ENCODE data around the gene PDLIM5.
A peak's percentile ranks its signal among the peaks of the same experiment; 100 is the strongest.

PDLIM5 gene

DNA sequence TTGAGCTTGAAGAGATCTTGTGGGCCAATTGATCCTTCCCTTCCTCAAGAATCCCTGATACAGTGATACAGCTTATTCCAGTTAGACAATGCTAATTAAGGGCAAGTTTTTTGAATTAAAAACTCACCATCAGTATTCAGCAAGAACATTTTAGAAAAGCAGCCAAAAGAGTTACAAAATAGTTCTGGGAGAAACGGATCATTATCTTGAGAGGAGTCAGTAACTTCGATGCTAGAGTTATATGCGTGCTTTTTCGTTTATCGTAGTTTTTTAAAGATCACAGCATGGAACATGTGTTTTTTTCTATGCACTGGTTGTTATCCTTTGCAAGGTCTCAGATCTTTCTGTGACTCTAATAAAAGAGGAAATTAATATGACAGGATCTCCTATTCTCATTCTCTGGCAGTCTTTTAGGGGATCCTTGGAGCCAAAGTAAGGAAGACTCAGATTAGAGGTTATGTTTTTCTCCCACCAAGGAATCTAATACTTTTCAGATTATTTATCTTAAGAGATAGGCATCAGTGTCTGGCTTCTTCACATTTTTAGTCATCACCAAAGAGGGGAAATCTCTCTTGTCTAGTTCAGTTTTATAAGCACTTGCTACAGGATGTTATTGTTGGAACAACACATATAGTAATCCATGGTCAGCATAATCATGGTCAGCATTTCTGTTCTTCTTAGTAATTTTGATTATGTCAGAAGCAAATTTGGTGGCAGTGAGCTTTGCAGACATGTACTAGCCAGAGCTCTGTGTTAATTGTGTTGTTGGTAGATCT lies 109.7 kb downstream of the PDLIM5 start:
- DNase-seq (ENCODE audit: low read depth, low spot score): peak; percentile 50

DNA sequence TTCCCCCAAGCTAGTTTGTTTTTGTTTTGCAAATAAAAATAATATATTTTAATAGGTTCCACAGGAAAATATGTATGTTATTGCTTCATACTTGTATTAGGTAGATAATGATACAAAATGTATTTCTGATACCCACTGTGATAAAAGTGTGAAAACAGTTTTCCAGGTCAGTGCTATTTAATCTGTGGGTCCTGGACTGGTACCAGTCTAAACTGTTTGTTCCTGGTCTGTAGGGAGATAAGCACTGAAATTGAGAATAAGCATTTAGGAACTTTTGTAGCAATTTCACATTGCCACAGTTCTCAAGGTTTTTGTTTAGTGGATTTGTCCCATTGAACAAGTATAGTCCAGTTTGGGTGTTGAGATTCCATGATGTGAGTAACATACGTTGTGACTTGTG lies 110.5 kb downstream of the PDLIM5 start:
- DNase-seq (ENCODE audit: low read depth, low spot score): no peak

DNA sequence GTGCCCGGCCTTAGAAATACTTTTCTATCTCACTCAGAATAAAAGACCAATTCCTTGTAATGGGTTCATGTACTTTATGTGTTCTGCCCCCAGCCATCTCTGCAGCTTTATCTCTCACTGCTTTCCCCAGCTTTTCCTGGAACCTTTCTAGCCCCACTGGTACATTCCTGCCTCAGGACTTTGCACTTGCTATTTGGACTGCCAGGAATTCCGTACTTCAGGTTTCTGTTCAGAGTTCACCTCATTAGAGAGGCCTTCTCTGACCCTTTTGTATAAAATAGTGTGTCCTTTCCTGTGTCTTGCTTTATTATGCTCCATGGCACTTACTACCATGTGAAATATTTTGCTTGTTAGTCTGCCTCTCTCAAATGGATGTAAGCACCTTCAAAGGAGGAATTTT lies 112.5 kb downstream of the PDLIM5 start:
- DNase-seq (ENCODE audit: low read depth, low spot score): no peak

DNA sequence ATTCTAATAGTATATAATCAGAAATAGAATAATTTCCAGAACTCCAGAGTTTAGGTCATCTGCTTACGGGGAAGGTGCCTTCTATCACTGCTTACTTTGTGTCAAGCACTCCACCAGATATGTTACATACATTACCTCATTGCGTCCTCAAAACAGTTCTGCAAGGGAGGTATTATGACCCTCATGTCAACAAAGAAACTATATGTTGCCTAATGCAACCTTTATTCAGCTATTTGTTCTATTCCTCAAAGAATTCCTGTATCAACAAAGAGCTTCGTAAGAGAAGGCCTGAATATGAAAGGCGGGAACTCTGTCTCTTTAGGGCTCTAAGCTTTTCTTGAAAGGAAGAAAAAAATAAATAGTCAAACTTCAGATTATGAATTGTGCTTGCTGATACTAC lies 114.7 kb downstream of the PDLIM5 start:
- DNase-seq (ENCODE audit: low read depth, low spot score): no peak

DNA sequence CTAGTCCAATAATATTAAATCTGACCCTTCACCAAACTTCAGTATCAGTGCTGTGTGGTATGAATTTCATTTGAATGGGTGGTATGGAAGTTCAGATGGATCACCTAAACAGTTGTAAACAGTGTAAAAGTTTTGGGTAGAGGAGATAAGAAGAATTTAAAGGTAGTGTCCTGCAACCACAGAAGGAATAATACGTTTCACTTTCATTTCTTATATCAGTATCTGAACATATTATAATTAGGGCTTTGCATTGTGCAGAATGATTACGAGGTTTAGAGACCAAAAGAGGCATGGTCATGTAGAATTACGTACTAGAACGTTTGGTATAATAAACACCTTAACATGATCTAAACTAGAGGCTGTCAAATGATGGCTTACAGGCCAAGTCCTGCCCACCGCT lies 116.1 kb downstream of the PDLIM5 start:
- no peak for DNase-seq (ENCODE audit: low read depth, low spot score)

DNA sequence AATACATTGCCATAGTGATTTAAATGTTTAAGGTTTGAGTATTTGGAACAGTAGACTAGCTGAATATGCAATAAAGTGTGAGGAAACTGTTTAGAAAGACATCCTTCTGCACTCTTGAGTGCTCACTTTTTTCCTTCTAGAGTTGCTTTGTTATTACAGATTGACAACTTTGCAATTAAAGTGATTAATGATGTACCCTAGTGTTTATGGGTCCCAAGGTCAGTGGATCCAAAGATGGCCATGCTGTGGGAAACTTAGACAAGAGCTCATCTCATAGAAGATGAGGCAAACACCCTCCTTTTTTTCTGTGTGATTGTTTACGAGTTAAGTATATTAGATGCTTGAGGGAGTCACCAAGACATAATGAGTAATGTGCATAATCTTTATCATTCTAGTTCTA lies 118.8 kb downstream of the PDLIM5 start:
- no peak for DNase-seq (ENCODE audit: low read depth, low spot score)

DNA sequence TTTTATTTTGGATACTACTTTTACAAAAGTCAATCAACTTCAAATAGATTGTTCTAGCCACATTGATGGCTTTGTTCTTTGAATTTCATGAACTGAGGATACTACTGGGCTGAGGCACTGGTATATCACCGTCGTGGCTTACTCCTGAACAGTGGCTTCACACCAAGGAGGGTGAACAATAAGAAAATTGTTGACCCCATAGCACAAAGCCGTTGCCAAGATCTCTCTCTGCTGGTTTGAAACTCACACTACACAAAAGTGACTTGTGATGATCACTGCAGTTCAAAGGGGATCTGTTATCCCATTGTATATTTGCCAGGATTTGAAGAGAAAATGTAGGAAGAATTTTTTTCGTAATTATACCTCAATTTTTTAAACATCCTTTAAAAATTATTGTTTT lies 119.6 kb downstream of the PDLIM5 start:
- DNase-seq (ENCODE audit: low read depth, low spot score): no peak

DNA sequence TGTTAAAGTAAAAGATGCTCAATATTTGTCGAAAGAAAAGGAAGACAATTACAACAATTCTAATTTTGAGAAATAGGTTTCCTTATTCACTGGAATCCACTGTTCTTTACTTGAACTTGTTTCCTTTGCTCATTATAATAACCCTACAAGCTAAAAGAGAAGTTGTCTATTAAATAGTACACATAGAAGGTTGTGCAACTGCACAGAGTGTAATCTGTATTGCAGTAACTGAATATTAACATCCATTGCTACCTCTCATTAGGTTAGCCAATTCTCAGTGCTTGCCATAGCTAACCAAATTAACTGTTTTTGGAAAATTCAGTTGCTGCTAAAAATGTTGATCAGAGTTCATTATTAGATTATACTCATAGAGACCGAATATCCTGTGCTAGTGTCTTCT lies 120.0 kb downstream of the PDLIM5 start:
- DNase-seq (ENCODE audit: low read depth, low spot score): no peak

DNA sequence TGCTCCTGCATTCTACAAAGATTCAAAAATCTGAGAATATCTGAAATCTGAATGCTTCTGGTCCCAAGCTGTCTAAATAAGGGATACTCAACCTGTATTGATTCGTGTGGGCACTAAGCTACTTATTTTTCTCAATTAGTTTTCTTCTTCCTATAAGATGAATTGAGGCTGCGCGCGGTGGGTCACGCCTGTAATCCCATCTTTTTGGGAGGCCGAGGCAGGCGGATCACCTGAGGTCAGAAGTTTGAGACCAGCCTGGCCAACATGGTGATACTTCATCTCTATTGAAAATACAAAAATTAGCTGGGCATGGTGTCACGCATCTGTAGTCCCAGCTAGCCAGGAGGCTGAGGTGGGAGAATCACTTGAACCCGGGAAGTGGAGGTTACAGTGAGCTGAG lies 122.3 kb downstream of the PDLIM5 start:
- DNase-seq (ENCODE audit: low read depth, low spot score): no peak

DNA sequence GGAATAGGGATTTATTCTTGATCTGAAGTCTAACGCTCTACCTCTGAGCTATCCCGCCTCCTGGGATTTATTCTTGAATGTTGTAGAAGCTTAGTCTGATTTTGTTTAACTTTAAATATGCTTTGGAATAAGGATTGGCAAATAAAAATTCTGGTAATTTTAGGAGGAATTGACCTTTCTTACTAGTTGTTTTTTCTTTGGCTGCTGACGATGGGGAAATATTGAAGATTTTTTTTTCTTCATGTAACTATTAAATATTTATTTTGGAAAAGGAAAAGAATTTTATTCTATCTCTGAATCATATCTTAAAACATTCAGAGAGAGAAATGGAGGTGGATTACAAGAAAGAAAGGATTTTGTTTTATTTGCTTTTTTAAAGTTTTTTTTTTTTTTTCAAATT lies 122.9 kb downstream of the PDLIM5 start:
- DNase-seq (ENCODE audit: low read depth, low spot score): no peak

DNA sequence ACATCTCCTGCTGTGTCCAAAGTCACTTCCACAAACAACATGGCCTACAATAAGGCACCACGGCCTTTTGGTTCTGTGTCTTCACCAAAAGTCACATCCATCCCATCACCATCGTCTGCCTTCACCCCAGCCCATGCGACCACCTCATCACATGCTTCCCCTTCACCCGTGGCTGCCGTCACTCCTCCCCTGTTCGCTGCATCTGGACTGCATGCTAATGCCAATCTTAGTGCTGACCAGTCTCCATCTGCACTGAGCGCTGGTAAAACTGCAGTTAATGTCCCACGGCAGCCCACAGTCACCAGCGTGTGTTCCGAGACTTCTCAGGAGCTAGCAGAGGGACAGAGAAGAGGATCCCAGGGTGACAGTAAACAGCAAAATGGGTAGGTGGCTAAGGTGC lies 123.9 kb downstream of the PDLIM5 start:
- DNase-seq (ENCODE audit: low read depth, low spot score): peak; percentile 22

DNA sequence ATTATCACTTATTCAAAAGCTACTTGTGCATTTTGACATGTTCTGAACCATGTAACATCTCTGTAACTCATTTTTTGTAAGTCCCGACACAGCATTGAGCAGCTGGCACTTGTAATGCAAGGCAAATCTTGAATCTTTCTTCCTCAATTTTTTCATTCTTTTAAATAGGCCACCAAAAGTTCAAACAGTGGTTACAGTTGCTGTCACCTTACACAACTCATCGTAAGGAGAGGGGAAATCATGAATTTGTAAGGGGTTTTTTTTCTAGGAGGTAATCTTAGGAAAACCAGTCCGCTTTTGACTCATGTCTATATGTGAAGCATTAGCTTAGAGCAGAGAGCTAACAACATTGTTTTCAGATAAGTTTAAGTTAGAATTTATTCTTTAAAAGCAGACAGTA lies 124.5 kb downstream of the PDLIM5 start:
- no peak for DNase-seq (ENCODE audit: low read depth, low spot score)

DNA sequence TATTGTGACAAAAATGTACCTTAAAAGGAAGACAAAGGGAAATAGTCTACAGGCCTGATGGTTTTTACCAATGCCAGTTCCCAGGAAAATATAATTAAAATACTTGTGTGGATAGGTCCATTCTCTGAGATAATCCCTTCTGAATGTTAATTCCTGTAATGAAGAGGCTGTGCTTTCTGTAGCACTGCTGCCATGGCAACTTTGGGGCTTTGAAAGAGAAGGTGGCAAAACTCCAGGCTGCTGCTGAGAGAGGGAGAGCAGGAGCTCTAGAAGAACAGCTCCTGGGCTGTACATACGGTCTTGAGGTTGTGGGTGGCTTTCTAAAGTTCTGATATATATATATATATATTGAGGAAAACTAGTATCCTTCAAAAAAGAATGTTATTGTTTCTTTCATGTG lies 125.4 kb downstream of the PDLIM5 start:
- DNase-seq (ENCODE audit: low read depth, low spot score): peak; percentile 95

DNA sequence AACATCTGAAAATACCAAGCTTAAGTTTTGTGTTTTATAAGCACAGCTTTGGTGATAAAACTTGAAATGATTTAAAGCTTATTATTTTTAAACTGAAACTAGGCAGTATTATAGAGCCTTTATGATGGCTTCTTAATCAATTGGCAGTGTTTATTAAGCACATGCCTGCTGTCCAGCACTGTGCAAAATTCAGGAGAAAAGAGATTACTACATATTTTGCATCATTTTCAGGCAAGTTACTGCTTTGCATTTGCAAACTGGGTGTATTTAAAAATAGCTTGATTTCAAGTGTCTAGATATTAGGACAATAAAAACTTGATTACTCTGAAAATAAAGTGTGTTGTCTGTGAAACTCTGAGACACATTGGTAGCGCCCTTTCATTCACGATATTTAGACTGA lies 126.5 kb downstream of the PDLIM5 start:
- no peak for DNase-seq (ENCODE audit: low read depth, low spot score)

DNA sequence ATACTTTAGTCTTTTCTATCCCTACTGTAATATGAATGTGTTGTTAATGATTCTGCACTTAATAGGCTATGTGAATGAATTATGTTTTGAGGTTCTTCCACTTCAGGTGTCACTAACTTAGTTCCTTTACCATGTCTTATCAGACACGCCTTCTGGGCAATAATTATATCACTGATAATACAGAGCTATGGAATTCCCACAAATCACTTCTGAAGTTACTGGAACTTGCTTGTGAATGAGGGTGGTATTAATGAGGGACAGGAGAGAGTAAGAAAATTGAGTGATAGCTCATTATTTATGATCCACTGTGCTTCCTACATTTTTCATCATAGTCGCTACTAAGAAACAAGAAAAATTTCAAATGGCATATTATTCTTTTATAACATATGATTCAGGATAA lies 130.0 kb downstream of the PDLIM5 start:
- no peak for DNase-seq (ENCODE audit: low read depth, low spot score)

DNA sequence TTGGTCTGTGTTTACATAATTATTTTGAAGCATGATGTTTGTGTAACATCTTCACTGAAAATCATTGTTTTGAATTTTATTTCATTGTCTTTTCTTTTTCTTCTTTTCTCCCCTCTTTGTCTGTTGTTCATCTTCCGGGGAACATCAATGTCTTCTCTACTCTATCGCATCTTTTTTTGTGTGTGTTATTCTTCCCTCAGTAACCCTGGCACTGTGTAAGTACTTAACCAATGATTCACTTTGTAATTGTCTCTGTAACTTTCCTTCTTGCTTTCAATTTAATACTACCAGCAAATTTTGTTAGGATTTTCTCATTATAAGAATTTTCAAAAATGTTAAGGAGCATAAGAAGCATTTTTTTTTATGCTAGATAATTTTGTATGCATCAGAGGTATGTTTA lies 130.8 kb downstream of the PDLIM5 start:
- DNase-seq (ENCODE audit: low read depth, low spot score): no peak

DNA sequence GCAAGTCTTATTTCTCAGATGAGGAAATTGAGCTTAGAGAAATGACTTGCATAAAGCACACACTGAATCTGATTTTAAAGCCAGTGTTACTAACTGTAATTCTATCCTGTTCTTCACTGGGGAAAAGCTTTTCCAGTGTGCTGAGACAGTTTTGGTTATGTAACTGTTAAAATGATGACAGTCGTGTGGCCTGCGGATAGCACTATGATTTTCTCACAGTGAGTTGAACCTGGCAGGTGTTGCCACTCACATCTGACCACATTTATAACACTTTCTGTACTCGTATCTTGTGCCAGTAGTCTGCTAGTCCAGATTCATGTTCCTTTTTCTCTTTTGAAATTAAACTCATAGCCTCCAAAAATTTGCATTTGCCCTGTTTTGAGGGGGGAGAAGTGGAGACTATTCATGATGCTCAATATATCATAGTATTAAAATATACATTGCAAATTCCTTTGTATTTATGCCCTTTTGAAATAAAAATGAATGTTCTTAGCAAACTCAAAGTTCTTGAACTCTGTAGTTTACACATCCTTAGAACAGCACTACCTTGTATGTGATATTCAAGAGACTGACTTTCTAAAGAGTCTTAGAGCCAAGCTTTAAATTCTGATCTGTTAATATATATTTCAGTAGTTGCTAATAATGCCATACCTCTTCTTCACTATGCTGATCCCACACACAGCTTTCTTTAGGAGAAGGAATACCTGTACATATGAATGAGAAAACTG lies 132.3 kb downstream of the PDLIM5 start:
- DNase-seq (ENCODE audit: low read depth, low spot score): no peak

DNA sequence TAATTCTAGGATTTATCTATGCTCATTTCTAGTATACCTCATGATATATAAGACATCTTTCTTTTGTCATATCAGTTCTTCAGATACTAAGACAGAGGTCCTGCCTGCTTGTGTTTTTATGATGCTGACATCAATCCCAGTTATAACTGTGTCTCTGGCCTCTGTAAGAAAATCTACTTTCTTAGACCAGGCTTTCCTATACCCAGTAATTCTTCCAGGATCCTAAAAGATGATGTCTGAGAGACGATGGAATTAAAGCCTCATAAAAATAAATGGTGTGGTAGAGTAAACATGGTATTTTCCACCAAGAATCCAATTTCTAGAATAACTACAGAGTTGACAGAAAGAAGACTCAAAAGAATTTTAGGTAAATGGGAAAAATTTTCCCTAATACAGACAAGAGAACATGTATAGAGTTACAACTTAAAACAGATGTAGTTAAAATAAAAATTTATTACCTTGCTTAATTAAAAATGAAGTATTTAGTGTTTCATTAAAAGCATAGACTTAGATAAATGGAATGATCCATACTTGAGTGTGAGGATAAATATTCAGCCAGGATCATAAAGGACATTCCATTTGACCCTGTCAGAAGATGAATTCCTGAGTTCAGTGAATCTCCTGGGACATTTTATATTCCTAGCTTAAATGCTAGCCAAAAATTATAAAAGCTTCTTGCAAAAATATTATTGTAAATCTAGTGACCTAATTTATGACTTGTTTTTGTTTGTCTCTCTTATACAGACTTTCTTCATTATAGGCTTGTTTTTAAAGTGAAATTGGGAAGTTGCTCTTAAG lies 137.4 kb downstream of the PDLIM5 start:
- no peak for DNase-seq (ENCODE audit: low read depth, low spot score)

DNA sequence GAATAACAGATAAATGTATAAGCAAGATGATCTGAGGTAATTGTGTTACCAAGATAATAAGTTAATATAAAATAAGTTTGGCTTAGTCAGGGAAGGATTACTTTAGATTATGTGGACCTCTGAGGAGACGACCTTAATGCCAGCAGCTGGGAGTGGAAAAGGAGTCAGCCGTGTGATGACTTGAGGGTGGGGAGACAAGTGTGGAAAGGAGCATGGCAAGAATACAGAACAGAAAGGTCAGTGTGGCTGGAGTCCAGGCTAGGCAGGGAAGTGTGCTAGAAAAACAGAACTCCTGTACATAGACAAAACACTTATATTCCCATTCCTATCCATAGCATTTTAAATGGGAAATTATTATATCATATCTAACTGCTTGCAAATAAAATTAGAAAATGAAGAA lies 138.8 kb downstream of the PDLIM5 start:
- no peak for DNase-seq (ENCODE audit: low read depth, low spot score)

DNA sequence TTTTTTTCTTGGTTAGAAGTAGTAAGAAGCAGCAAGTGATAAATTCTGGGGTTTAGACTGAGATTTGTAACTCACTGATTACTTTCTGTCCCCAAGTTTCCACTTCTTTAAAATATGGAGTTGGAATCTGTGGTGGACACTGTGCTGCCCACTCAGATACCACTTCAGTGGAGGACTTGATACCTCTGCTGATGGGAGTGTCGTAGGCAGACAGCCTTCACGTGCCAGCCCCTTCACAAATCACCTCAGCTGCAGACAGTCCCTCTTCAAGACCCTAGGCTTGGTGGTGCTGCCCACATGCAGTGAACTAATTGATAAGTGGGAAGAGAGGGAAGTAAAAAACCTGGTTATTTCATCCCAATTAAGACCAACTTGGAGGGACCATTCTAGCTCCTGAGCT lies 139.5 kb downstream of the PDLIM5 start:
- no peak for DNase-seq (ENCODE audit: low read depth, low spot score)

DNA sequence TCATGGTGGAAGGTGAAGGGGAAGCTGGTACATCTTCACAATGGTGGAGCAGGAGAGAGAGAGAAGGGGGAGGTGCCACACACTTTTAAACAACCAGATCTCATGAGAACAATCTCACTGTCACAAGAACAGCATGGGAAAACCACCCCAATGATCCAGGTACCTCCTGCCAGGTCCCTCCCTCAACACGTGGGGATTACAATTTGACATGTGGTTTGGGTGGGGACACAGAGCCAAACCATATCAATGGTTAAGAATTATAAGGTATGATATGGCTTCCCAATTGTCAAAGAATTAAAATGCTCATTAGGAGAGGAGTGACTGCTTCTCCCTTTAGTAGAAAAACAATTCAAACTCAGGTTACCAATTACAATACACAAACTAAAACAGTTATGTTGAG lies 143.3 kb downstream of the PDLIM5 start:
- DNase-seq (ENCODE audit: low read depth, low spot score): no peak

DNA sequence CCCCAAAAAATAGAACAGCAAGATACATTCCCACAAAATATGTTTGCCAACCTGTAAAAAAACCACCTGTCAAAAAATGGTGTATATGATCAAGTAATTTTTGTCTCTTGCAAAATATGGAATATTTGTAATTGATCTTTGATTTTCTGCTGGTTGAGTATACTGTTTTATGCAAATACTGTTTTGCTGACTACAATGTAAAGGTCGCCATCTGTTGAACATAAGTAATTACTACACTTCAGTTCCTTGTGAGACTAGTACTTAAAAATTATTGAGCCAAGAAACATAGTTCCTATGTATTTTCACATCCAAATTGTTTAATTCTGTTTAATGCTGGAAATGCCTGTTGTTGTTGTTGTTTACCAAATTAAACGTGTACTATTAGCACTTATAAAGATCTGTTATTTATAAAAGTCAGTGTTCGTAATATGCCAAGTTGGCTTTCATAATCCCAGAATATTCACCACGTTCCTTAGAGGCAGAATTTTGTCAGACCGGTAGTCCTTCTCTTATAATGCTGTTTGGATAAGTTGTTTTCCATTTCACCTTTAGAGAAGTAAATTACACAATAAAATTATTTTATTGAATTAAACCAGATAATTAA lies 144.2 kb downstream of the PDLIM5 start:
- peak; percentile 56 for DNase-seq (ENCODE audit: low read depth, low spot score)
